ENCODE results near the gene TBC1D22A.

- TF ChIP-seq CTCF (IDR thresholded peaks at IDR 0.05), result no peak
- no peak for TF ChIP-seq POLR2A (IDR thresholded peaks at IDR 0.05)
Measured at GRCh38 chr22:47155912-47156311, 393.5 kb downstream of the TBC1D22A start.
